AG04450 (cell line): ENCODE data around the gene BHMT2. TPM values are rescaled to one million over a fixed set of nuclear protein-coding genes. Genes with fewer than 3 reads are reported as not detected.

Experiments
- CTCF ChIA-PET: fragments of 300-600, 350-600 bp; formaldehyde crosslinking; extraction: SDS; loops from one replicate; lab custom pipeline; 2022; ENCODE audit warnings: antibody characterized with exemption, inconsistent platforms; lab: Charles Lee
- POLR2A ChIA-PET: fragments of 350-600 bp; formaldehyde crosslinking; extraction: SDS; loops from one replicate; lab custom pipeline; 2021; ENCODE audit warnings: antibody characterized with exemption, inconsistent platforms; lab: Yijun Ruan, JAX
- DNase-seq: peaks from one replicate; pipeline ENCODE4 v3.0.0-alpha.2; 2011; ENCODE audit warnings: low read depth, low spot score
- H3K27ac ChIP-seq: one replicate; pipeline ENCODE4 v1.5.1; 2012; ENCODE audit warnings: low read depth, low read length, control low read depth
- H3K27me3 ChIP-seq: one replicate; pipeline ENCODE4 v1.6.0; 2012; ENCODE audit warnings: low read length; ENCODE audit not compliant: control insufficient read depth, insufficient read depth
- H3K4me3 ChIP-seq: 2 replicates; pipeline ENCODE4 v1.5.1; 2011; ENCODE audit warnings: mild to moderate bottlenecking, low read depth, low read length, control low read depth
- H3K9me3 ChIP-seq: 2 replicates; pipeline ENCODE4 v1.5.1; 2012; ENCODE audit warnings: low read length; ENCODE audit not compliant: control insufficient read depth, insufficient read depth
- CTCF ChIP-seq: IDR thresholded peaks from 2 replicates; pipeline ENCODE4 v1.5.1; 2011; ENCODE audit warnings: low read depth, low read length, control low read depth, inconsistent platforms
- polyA plus RNA-seq: library from polyadenylated mRNA; depleted of rRNA; stranded (reverse); fragments of >200 nt; gene quantifications from 2 replicates; pipeline ENCODE4 v1.2.3, GENCODE V29; 2011

Gene BHMT2
- polyA plus RNA-seq, 1 experiment, result 9.6 TPM

- H3K27me3 ChIP-seq, result peaks cover 39% of the 10 kb centered on the region
- ChIA-PET CTCF (interaction anchor here (1.0 kb wide), 1 partner anchor 84 kb away, joined by 3 read pairs; no protein-coding TSS in a partner anchor), POLR2A (no interaction called here)
- no peak for DNase-seq
- H3K27ac ChIP-seq, result no peak overlapping the region
- peaks cover 3% of the 10 kb centered on the region; the same call in 1 of the 2 replicates for H3K9me3 ChIP-seq
- no peak overlapping the region for H3K4me3 ChIP-seq
- TF ChIP-seq CTCF, result no peak
Observed at GRCh38 chr5:79108792-79109191, 39.2 kb downstream of the BHMT2 start.

- Histone ChIP-seq H3K4me3 (no peak overlapping the region), H3K27me3 (peaks cover 48% of the 10 kb centered on the region), H3K9me3 (peaks cover 3% of the 10 kb centered on the region; the same call in 1 of the 2 replicates), H3K27ac (no peak overlapping the region)
- no peak for DNase-seq
- POLR2A ChIA-PET, result interaction anchor here (0.6 kb wide), 1 partner anchor 876 kb away, joined by 4 read pairs; no protein-coding TSS in a partner anchor
- peak; percentile 31 for TF ChIP-seq CTCF
- CTCF ChIA-PET, result interaction anchor here (1.0 kb wide), 1 partner anchor 85 kb away, joined by 3 read pairs; no protein-coding TSS in a partner anchor
Observed at GRCh38 chr5:79109527-79110492, 40.2 kb downstream of the BHMT2 start.

- H3K4me3 ChIP-seq, result no peak within 1 kb of the TSS
- no peak for DNase-seq
- no peak within 1 kb of the TSS for H3K27ac ChIP-seq
- H3K27me3 ChIP-seq, result peaks cover 50% of the 10 kb centered on the region
- TF ChIP-seq CTCF, result no peak
- peaks cover 3% of the 10 kb centered on the region; the same call in 1 of the 2 replicates for H3K9me3 ChIP-seq
- ChIA-PET POLR2A (no interaction called here), CTCF (no interaction called here)
Observed at GRCh38 chr5:79111387-79111959, 41.9 kb downstream of the BHMT2 start, which contains the start of gene BHMT. BHMT (plus strand) TSS chr5:79111809; CDS start chr5:79111886, 77 bp downstream.

- Histone ChIP-seq H3K4me3 (no peak overlapping the region), H3K27me3 (peaks cover 52% of the 10 kb centered on the region), H3K27ac (no peak overlapping the region), H3K9me3 (peaks cover 3% of the 10 kb centered on the region; the same call in 1 of the 2 replicates)
- ChIA-PET POLR2A (no interaction called here), CTCF (no interaction called here)
- no peak for DNase-seq
- no peak for TF ChIP-seq CTCF
Observed at GRCh38 chr5:79111960-79112702, 42.6 kb downstream of the BHMT2 start.
